Stimulated activated CD8-positive, alpha-beta memory T cell treated with anti-CD3 and anti-CD28 coated beads, Interleukin-4, amount 100 ng/mL, for 24 hours (primary cell): ENCODE results near the gene MAG.

Experiments used
- DNase-seq: peaks from one replicate; pipeline ENCODE4 v3.0.0-alpha.2; 2020; ENCODE audit warnings: low read depth

The MAG gene

GRCh38 chr19:35318679-35319448 is 26.9 kb downstream of the MAG start:
- no peak for DNase-seq

GRCh38 chr19:35320065-35320713 is 28.2 kb downstream of the MAG start:
- no peak for DNase-seq

GRCh38 chr19:35321291-35321690 is 29.3 kb downstream of the MAG start:
- DNase-seq: no peak

- DNase-seq: no peak
Measured at GRCh38 chr19:35322014-35322413, 30.1 kb downstream of the MAG start.

GRCh38 chr19:35327642-35328041 is 35.7 kb downstream of the MAG start:
- DNase-seq: no peak

- DNase-seq: no peak
Measured at GRCh38 chr19:35328851-35329285, 36.9 kb downstream of the MAG start, which contains the start of gene CD22. Gene CD22, plus strand, starts transcription at chr19:35329187. Its CDS starts 2,854 bp downstream, at chr19:35332041.

- DNase-seq: no peak
Measured at GRCh38 chr19:35329323-35329722, 37.4 kb downstream of the MAG start.

GRCh38 chr19:35330475-35330874 is 38.5 kb downstream of the MAG start:
- no peak for DNase-seq

GRCh38 chr19:35331551-35332214 is 39.7 kb downstream of the MAG start:
- DNase-seq: no peak

- DNase-seq: no peak
Measured at GRCh38 chr19:35332817-35333216, 40.9 kb downstream of the MAG start.

- DNase-seq: no peak
Measured at GRCh38 chr19:35334144-35334753, 42.3 kb downstream of the MAG start.

GRCh38 chr19:35336166-35336955 is 44.4 kb downstream of the MAG start:
- no peak for DNase-seq

GRCh38 chr19:35337097-35337983 is 45.4 kb downstream of the MAG start:
- DNase-seq: no peak

- no peak for DNase-seq
Measured at GRCh38 chr19:35337984-35338296, 46.0 kb downstream of the MAG start.

- no peak for DNase-seq
Measured at GRCh38 chr19:35340431-35340830, 48.5 kb downstream of the MAG start.

GRCh38 chr19:35341006-35341405 is 49.0 kb downstream of the MAG start:
- no peak for DNase-seq

- no peak for DNase-seq
Measured at GRCh38 chr19:35341565-35342225, 49.7 kb downstream of the MAG start.

- no peak for DNase-seq
Measured at GRCh38 chr19:35342430-35342829, 50.5 kb downstream of the MAG start.

GRCh38 chr19:35344511-35345031 is 52.6 kb downstream of the MAG start:
- no peak for DNase-seq

- DNase-seq: no peak
Measured at GRCh38 chr19:35345671-35346111, 53.7 kb downstream of the MAG start.
